SK-N-SH (cell line): Measurements from ENCODE around the gene IFNAR1. TPM values are rescaled to one million over a fixed set of nuclear protein-coding genes. Genes with fewer than 3 reads are reported as not detected.

ENCODE experiments used
- CTCF ChIA-PET: fragments of 300-600, 350-600 bp; formaldehyde crosslinking; extraction: SDS; loops from one replicate; lab custom pipeline; 2021; lab: Yijun Ruan, JAX
- POLR2A ChIA-PET: fragments of 350-600 bp; sonication (Branson Sonifier 250); formaldehyde crosslinking; extraction: SDS; loops from one replicate; lab custom pipeline; 2020; ENCODE audit warnings: antibody characterized with exemption, inconsistent platforms; lab: Yijun Ruan, JAX
- DNase-seq: peaks from one replicate; pipeline ENCODE4 v3.0.0; 2012
- H2AFZ ChIP-seq: fragments of 200-600 bp; sonication (generic); 2 replicates; pipeline ENCODE4 v1.8.1; 2016; ENCODE audit warnings: antibody characterized with exemption, mild to moderate bottlenecking, low read depth
- H3F3A ChIP-seq: fragments of 200-600 bp; sonication (generic); replicated peaks from 2 replicates; pipeline ENCODE3; 2016; ENCODE audit warnings: antibody characterized with exemption, mild to moderate bottlenecking; ENCODE audit not compliant: insufficient read depth
- H3K27ac ChIP-seq, 2 experiments: fragments of 200-500 bp in 1 of 2; fragments of 200-600 bp in 1 of 2; sonication (Bioruptor generic) in 1 of 2; sonication (generic), shearing (Covaris generic) in 1 of 2; 2 replicates each; pipeline versions ENCODE4 v1.5.1 to v1.6.1; 2014 to 2016; ENCODE audit warnings: low read depth in 2 of 2, inconsistent platforms in 1 of 2, low read length in 1 of 2, mild to moderate bottlenecking in 1 of 2, mixed read lengths in 1 of 2
- H3K27me3 ChIP-seq: fragments of 200-600 bp; sonication (generic), shearing (Covaris generic); 2 replicates; pipeline ENCODE4 v1.6.1; 2016; ENCODE audit warnings: mixed run types; ENCODE audit not compliant: insufficient read depth
- H3K36me3 ChIP-seq, 2 experiments: fragments of 200-500 bp in 1 of 2; fragments of 200-600 bp in 1 of 2; sonication (Bioruptor generic) in 1 of 2; sonication (generic) in 1 of 2; replicated peaks in 1 of 2; 2 replicates each; pipeline versions ENCODE3 to v1.5.1; 2014 to 2016; ENCODE audit warnings: low read length in 1 of 2, mild to moderate bottlenecking in 1 of 2; ENCODE audit not compliant: insufficient read depth in 2 of 2, control insufficient read depth in 1 of 2
- H3K4me1 ChIP-seq, 2 experiments: fragments of 200-500 bp in 1 of 2; fragments of 200-600 bp in 1 of 2; sonication (Bioruptor generic) in 1 of 2; sonication (generic), shearing (Covaris generic) in 1 of 2; 2 replicates each; pipeline versions ENCODE4 v1.5.1 to v1.6.1; 2014 to 2016; ENCODE audit warnings: low read depth in 1 of 2, low read length in 1 of 2, mixed run types in 1 of 2; ENCODE audit not compliant: insufficient read depth in 2 of 2, control insufficient read depth in 1 of 2
- H3K4me2 ChIP-seq: fragments of 200-600 bp; sonication (generic), shearing (Covaris generic); 2 replicates; pipeline ENCODE4 v1.6.1; 2017; ENCODE audit warnings: mixed run types
- H3K4me3 ChIP-seq, 2 experiments: fragments of 200-500 bp in 1 of 2; fragments of 200-600 bp in 1 of 2; sonication (Bioruptor generic) in 1 of 2; sonication (generic), shearing (Covaris generic) in 1 of 2; 2 replicates each; pipeline versions ENCODE4 v1.5.1 to v1.8.1; 2014 to 2016; ENCODE audit warnings: low read depth in 2 of 2, inconsistent platforms in 1 of 2, low read length in 1 of 2, mild to moderate bottlenecking in 1 of 2, mixed read lengths in 1 of 2, moderate library complexity in 1 of 2
- H3K79me2 ChIP-seq: fragments of 200-600 bp; sonication (generic); 2 replicates; pipeline ENCODE4 v1.8.1; 2017; ENCODE audit warnings: mild to moderate bottlenecking; ENCODE audit not compliant: insufficient read depth
- H3K9ac ChIP-seq: fragments of 200-600 bp; sonication (generic); 2 replicates; pipeline ENCODE4 v1.6.1; 2017; ENCODE audit warnings: mixed run types
- H3K9me2 ChIP-seq: fragments of 200-600 bp; sonication (generic); 2 replicates; pipeline ENCODE4 v1.6.1; 2017; ENCODE audit warnings: mixed run types
- H3K9me3 ChIP-seq: fragments of 200-600 bp; sonication (generic); 2 replicates; pipeline ENCODE4 v1.6.1; 2017; ENCODE audit warnings: mixed run types, mild to moderate bottlenecking, moderate library complexity
- H4K20me1 ChIP-seq: fragments of 200-600 bp; sonication (generic); 2 replicates; pipeline ENCODE4 v1.6.1; 2017; ENCODE audit warnings: mild to moderate bottlenecking, mixed run types; ENCODE audit not compliant: insufficient read depth
- CHD2 ChIP-seq: fragments of 150-350 bp; IDR thresholded peaks from 2 replicates; pipeline ENCODE4 v1.6.1; 2018; ENCODE audit warnings: low read length; ENCODE audit not compliant: partially characterized antibody
- EP300 ChIP-seq, 2 experiments: IDR thresholded peaks; 2 replicates each; pipeline versions ENCODE4 v1.4.0 to v1.6.1; 2012; ENCODE audit warnings: borderline replicate concordance in 1 of 2, low read depth in 1 of 2, low read length in 1 of 2
- FOSL2 ChIP-seq: IDR thresholded peaks from 2 replicates; pipeline ENCODE4 v1.4.0; 2012; ENCODE audit warnings: low read depth, mild to moderate bottlenecking, moderate library complexity, borderline replicate concordance
- FOXJ3 ChIP-seq: sonication (generic); formaldehyde crosslinking; IDR thresholded peaks from 2 replicates; pipeline ENCODE4 v1.5.1; 2020; ENCODE audit warnings: mild to moderate bottlenecking, missing genetic modification reagents
- NRF1 ChIP-seq: IDR thresholded peaks from 2 replicates; pipeline ENCODE4 v1.6.1; 2012; ENCODE audit warnings: low read depth, mild to moderate bottlenecking, low read length
- POLR2AphosphoS5 ChIP-seq: IDR thresholded peaks from 2 replicates; pipeline ENCODE4 v1.6.1; 2012; ENCODE audit warnings: low read depth, low read length
- RCOR1 ChIP-seq: fragments of 150-350 bp; IDR thresholded peaks from 2 replicates; pipeline ENCODE4 v1.6.1; 2017; ENCODE audit warnings: antibody characterized with exemption, low read length
- RFX5 ChIP-seq: IDR thresholded peaks from 2 replicates; pipeline ENCODE4 v1.6.1; 2012; ENCODE audit warnings: mild to moderate bottlenecking, improper control_type of control experiment, low read length
- SMC3 ChIP-seq: IDR thresholded peaks from 2 replicates; pipeline ENCODE4 v1.6.1; 2012; ENCODE audit warnings: low read depth, low read length, improper control_type of control experiment
- TAF1 ChIP-seq: IDR thresholded peaks from 2 replicates; pipeline ENCODE4 v1.6.1; 2012; ENCODE audit warnings: low read depth, mild to moderate bottlenecking, low read length, moderate library complexity, borderline replicate concordance
- TCF12 ChIP-seq: IDR thresholded peaks from 2 replicates; pipeline ENCODE4 v1.4.0; 2012
- TEAD4 ChIP-seq: IDR thresholded peaks from 2 replicates; pipeline ENCODE4 v1.4.0; 2012; ENCODE audit warnings: mild to moderate bottlenecking, borderline replicate concordance; ENCODE audit not compliant: insufficient read depth
- USF1 ChIP-seq: IDR thresholded peaks from 2 replicates; pipeline ENCODE4 v1.4.0; 2012; ENCODE audit warnings: low read depth, borderline replicate concordance
- USF2 ChIP-seq: fragments of 150-350 bp; IDR thresholded peaks from 2 replicates; pipeline ENCODE4 v1.6.1; 2017; ENCODE audit warnings: antibody characterized with exemption, low read length, low read depth, borderline replicate concordance
- YY1 ChIP-seq: IDR thresholded peaks from 2 replicates; pipeline ENCODE4 v1.4.0; 2012; ENCODE audit warnings: low read depth, mild to moderate bottlenecking
- WGBS: methylation state at CpG from one replicate; pipeline ENCODE4 v1.1.6; 2017; ENCODE audit warnings: low lambda C conversion rate; 5-methylcytosine and 5-hydroxymethylcytosine counted together
- polyA plus RNA-seq, 3 experiments: library from polyadenylated mRNA; depleted of rRNA; stranded (reverse); fragments of >200 nt; gene quantifications; 2 replicates each; pipeline ENCODE4 v1.2.3, GENCODE V29; 2012

Gene IFNAR1
- polyA plus RNA-seq, 1 of the 3 experiments (the other 2 are of a cell fraction) = 12.2 TPM

GRCh38 chr21:33367309-33367973 is 42.7 kb downstream of the IFNAR1 start (continued):
- TF ChIP-seq FOSL2 (no peak), USF1 (no peak), SMC3 (no peak)

GRCh38 chr21:33368124-33368523 is 43.4 kb downstream of the IFNAR1 start:
- no peaks in the 10 kb centered on the region for H4K20me1 ChIP-seq
- peaks cover 7% of the 10 kb centered on the region; the same call in 1 of the 2 replicates for H3K9me3 ChIP-seq
- ChIA-PET CTCF (interaction anchor here (1.3 to 3.8 kb wide), 2 partner anchors 168 to 170 kb away, joined by 3 to 14 read pairs; no protein-coding TSS in a partner anchor), POLR2A (no interaction called here)
- no peaks in the 10 kb centered on the region for H3K27me3 ChIP-seq
- no peak for DNase-seq
- no peaks in the 10 kb centered on the region for H3K9me2 ChIP-seq
- no peaks in the 10 kb centered on the region for H3K36me3 ChIP-seq
- H3K4me1 ChIP-seq = no peaks in the 10 kb centered on the region
- 29% methylated on average over 4 of the region's 4 CpGs for WGBS
- no peak overlapping the region for H2AFZ ChIP-seq
- no peaks in the 10 kb centered on the region for H3K79me2 ChIP-seq
- TF ChIP-seq POLR2AphosphoS5 = no peak
- TF ChIP-seq EP300 (IDR thresholded peaks at IDR 0.05; ENCODE audit: borderline replicate concordance in 1 of 2, low read depth in 1 of 2, low read length in 1 of 2) = no peak
- TF ChIP-seq NRF1 = no peak
- no peak for TF ChIP-seq YY1
- no peak for TF ChIP-seq CHD2
- TF ChIP-seq TEAD4 = no peak
- TF ChIP-seq TCF12 = no peak
- no peak for TF ChIP-seq FOXJ3 (CRISPR knock-in tag)
- no peak for TF ChIP-seq USF2
- no peak for TF ChIP-seq RFX5
- no peak for TF ChIP-seq RCOR1
- TF ChIP-seq TAF1 = no peak
- no peak overlapping the region for H3K4me2 ChIP-seq
- H3K27ac ChIP-seq = no peak overlapping the region
- no peak overlapping the region for H3K4me3 ChIP-seq
- H3F3A ChIP-seq = peaks cover 3% of the 10 kb centered on the region
- no peak overlapping the region for H3K9ac ChIP-seq
